HCT116 (cell line): ENCODE data around the gene UBQLN1.

Experiments
- EZH2 ChIP-seq: fragments of 200-600 bp; sonication (generic); IDR thresholded peaks from 2 replicates; pipeline ENCODE4 v1.6.1; 2017; ENCODE audit warnings: antibody characterized with exemption, mixed run types
- EZH2phosphoT487 ChIP-seq: fragments of 200-600 bp; IDR thresholded peaks from 2 replicates; pipeline ENCODE4 v1.6.1; 2018; ENCODE audit warnings: antibody characterized with exemption, borderline replicate concordance
- POLR2A ChIP-seq: IDR thresholded peaks from 2 replicates; pipeline ENCODE4 v1.7.0; 2011; ENCODE audit warnings: borderline replicate concordance; ENCODE audit not compliant: insufficient read depth, insufficient read length; ENCODE audit errors: extremely low read depth
- POLR2AphosphoS5 ChIP-seq: IDR thresholded peaks from 2 replicates; pipeline ENCODE4 v1.6.1; 2011; ENCODE audit warnings: mild to moderate bottlenecking, low read depth, low read length, moderate library complexity
- SP1 ChIP-seq: IDR thresholded peaks from 2 replicates; pipeline ENCODE4 v1.6.1; 2012; ENCODE audit warnings: low read depth
- TF ChIP-seq, protein P1 (sequence below): IDR thresholded peaks from 2 replicates; pipeline ENCODE4 v1.6.1; 2012; ENCODE audit warnings: low read depth
- TF ChIP-seq, protein P2 (sequence below), 3 experiments: fragments of 200-600 bp in 1 of 3; sonication (generic) in 1 of 3; IDR thresholded peaks in 2 of 3; conservative IDR thresholded peaks in 1 of 3; 2 replicates each; pipeline ENCODE4 v1.5.1; 2012 to 2017; ENCODE audit warnings: low read depth in 2 of 3, low read length in 2 of 3, antibody characterized with exemption in 1 of 3, borderline replicate concordance in 1 of 3, control low read depth in 1 of 3, mild to moderate bottlenecking in 1 of 3, mixed read lengths in 1 of 3, mixed run types in 1 of 3, moderate library complexity in 1 of 3; ENCODE audit not compliant: insufficient read depth in 1 of 3
- TF ChIP-seq, protein P3 (sequence below): IDR thresholded peaks from 2 replicates; pipeline ENCODE4 v1.6.1; 2012

DNA sequence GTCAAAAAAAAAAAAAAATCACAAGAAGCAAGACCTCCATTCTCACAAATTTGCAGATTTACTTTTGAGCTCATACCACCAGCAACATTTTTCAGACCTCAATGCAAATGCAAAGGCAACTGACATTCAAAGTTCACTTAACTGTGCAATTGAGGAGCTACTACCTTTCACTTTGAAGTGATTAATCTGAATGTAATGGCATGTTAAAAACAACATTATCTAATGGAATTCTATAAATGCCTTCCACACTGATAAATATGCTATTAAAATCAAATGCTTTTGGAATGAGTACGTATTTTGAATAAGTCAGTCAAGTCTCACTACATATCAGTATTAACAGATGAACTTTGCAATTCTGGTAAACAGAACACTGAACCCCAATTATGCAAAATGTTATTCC is 32.3 kb downstream of the UBQLN1 start:
- TF ChIP-seq POLR2A, result no peak
- TF ChIP-seq SP1, result no peak
- TF ChIP-seq EZH2, result no peak
- TF ChIP-seq, protein P1, sequence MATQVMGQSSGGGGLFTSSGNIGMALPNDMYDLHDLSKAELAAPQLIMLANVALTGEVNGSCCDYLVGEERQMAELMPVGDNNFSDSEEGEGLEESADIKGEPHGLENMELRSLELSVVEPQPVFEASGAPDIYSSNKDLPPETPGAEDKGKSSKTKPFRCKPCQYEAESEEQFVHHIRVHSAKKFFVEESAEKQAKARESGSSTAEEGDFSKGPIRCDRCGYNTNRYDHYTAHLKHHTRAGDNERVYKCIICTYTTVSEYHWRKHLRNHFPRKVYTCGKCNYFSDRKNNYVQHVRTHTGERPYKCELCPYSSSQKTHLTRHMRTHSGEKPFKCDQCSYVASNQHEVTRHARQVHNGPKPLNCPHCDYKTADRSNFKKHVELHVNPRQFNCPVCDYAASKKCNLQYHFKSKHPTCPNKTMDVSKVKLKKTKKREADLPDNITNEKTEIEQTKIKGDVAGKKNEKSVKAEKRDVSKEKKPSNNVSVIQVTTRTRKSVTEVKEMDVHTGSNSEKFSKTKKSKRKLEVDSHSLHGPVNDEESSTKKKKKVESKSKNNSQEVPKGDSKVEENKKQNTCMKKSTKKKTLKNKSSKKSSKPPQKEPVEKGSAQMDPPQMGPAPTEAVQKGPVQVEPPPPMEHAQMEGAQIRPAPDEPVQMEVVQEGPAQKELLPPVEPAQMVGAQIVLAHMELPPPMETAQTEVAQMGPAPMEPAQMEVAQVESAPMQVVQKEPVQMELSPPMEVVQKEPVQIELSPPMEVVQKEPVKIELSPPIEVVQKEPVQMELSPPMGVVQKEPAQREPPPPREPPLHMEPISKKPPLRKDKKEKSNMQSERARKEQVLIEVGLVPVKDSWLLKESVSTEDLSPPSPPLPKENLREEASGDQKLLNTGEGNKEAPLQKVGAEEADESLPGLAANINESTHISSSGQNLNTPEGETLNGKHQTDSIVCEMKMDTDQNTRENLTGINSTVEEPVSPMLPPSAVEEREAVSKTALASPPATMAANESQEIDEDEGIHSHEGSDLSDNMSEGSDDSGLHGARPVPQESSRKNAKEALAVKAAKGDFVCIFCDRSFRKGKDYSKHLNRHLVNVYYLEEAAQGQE, result no peak
- TF ChIP-seq, protein P2, sequence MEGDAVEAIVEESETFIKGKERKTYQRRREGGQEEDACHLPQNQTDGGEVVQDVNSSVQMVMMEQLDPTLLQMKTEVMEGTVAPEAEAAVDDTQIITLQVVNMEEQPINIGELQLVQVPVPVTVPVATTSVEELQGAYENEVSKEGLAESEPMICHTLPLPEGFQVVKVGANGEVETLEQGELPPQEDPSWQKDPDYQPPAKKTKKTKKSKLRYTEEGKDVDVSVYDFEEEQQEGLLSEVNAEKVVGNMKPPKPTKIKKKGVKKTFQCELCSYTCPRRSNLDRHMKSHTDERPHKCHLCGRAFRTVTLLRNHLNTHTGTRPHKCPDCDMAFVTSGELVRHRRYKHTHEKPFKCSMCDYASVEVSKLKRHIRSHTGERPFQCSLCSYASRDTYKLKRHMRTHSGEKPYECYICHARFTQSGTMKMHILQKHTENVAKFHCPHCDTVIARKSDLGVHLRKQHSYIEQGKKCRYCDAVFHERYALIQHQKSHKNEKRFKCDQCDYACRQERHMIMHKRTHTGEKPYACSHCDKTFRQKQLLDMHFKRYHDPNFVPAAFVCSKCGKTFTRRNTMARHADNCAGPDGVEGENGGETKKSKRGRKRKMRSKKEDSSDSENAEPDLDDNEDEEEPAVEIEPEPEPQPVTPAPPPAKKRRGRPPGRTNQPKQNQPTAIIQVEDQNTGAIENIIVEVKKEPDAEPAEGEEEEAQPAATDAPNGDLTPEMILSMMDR (IDR thresholded peaks at IDR 0.05 in 2 of 3, conservative IDR thresholded peaks at IDR 0.05 in 1 of 3; ENCODE audit: borderline replicate concordance in 1 of 3, insufficient read depth in 1 of 3, low read depth in 2 of 3, low read length in 2 of 3), result no peak
- no peak for TF ChIP-seq POLR2AphosphoS5
- TF ChIP-seq, protein P3, sequence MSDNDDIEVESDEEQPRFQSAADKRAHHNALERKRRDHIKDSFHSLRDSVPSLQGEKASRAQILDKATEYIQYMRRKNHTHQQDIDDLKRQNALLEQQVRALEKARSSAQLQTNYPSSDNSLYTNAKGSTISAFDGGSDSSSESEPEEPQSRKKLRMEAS, result no peak
- no peak for TF ChIP-seq EZH2phosphoT487
